GM19455 (cell line): ENCODE results near the gene GHDC.
"Not testable (repeated sequence)": the region's sequence is repeated elsewhere in the genome, so short reads cannot be mapped to it uniquely, and the experiment has no call there.

Experiments used
- ATAC-seq: cut with Tn5 transposase; IDR thresholded peaks from one replicate; pipeline ENCODE4 v1.9.1; 2021; ENCODE audit not compliant: unreplicated experiment

Gene GHDC

DNA sequence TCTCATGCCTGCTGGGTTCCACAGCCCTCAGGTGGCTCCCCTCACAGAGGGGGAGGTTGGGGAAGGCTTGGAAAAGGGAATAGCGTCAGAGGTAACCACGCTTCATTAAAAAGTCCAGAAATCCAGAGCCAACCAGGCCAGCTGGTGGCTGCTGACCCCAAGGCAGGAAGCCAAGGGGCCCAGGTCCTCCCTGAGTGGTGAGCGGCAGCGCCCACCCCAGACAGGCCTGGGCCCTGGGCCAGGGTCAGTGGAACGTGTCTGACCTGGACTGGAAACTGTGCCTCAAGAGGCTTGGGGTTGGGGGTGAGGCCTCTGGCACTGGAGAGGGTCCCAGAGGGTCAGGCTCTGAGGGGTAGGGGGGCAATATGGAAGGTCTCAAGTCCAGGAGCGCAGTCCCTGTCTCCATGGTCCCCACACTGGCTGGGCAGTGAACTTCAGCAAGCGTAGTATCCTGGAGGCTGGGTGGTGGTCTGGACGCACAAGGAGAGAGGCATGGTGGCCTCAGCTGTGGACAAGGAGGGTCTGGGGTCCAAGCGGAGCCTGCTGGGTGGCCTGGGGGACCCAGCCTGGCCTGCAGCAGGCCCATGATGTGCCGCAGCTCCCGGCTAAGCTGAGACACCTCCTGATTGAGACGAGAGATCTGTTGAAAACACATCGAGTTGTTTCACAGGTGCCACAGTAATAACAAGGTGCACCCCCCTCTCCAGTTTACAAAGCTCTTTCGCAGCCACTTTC, 34.3 kb downstream of the GHDC start:
- ATAC-seq = no peak

DNA sequence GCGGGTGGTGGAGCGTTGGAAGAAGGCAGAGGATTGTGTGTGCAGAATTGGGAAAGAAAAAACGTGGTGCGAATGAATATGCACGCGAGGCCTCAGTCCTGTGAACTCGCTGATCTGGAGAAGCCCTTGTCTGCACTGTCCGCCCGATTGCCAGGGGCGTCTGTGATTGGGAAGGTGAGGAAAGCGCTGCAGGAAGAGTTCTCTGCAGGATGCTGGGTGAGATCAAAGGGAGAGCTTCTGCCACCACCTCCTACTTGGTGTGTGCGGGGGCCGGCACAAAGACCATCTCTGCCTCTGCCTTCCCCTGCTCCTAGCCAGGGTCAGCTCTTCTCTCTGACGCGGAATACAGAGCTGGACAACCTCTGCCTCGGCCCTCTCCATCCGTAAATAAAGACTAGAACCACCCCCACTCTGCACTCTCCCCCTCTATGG, 38.7 kb downstream of the GHDC start:
- ATAC-seq = no peak

GRCh38 chr17:42153919-42154742, 40.2 kb downstream of the GHDC start:
- ATAC-seq = no peak

GRCh38 chr17:42146911-42147607, 47.2 kb downstream of the GHDC start:
- no peak for ATAC-seq

DNA sequence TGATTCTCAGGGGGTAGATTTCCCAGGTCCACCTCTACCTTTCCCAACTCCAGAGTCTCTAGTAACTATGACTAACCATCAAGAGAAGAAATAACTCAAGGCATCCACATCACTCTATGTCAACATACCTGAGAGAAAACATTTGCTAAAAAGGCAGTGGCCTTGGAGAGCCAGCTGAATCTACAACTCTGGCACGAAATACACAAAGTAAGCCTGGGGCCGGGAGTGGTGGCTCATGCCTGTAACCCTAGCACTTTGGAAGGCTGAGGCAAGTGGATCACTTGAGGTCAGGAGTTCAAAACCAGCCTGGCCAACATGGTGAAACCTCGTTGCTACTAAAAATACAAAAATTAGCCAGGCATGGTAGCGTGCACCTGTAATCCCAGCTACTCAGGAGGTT, 51.2 kb downstream of the GHDC start:
- ATAC-seq = not testable (repeated sequence)

DNA sequence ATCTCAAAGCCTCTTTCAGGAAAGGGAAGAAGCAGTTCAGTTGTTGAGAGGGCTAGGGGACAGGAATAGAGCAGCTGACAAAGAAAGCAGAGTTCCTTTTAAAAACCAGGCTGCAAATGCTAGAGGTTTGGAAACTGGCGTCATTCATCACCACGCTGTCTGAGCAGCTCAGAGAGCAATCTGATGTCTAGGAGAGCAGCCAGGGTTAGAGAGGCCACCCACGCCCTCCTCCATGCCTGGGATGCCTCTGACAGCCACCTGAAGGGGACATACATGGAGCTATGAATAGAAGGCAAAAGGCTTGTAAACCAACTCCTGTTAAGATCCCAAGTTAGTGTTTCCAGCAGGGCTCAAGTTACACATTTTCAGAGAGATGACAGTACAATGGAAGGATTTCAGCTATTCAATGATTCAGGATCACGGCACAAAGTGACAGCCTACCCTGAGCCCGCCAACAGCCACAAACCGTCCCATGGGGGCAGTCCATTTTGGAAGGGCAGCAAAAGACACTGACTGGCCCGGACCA, 51.9 kb downstream of the GHDC start:
- ATAC-seq = no peak

GRCh38 chr17:42141382-42141781, 52.9 kb downstream of the GHDC start:
- ATAC-seq = no peak

DNA sequence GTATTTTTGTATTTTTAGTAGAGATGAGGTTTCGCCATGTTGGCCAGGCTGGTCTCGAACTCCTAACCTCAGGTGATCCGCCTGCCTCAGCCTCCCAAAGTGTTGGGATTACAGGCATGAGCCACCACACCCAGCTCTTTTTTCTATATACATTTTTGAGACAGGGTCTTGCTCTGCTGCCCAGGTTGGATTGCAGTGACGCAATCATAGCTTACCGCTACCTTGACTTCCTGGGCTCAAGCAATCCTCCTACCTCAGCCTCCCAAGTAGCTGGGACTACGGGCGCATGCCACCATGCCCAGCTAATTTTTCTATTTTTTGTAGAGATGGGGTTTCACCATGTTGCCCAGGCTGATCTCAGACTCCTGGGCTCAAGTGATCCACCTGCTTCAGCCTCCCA, 53.6 kb downstream of the GHDC start:
- ATAC-seq = not testable (repeated sequence)
